GM12891 (cell line): Measurements from ENCODE around the gene IFI16.

Experiments used
- DNase-seq: peaks from one replicate; pipeline ENCODE4 v3.0.0; 2011; ENCODE audit warnings: low spot score; ENCODE audit not compliant: insufficient read length
- FAIRE-seq: peaks from 2 replicates; lab custom pipeline; 2011; peaks lifted over from hg19 to GRCh38; lab: Jason Lieb, UNC
- PAX5 ChIP-seq: IDR thresholded peaks from 2 replicates; pipeline ENCODE4 v1.6.1; 2011; ENCODE audit warnings: low read length, moderate library complexity, mild to moderate bottlenecking; ENCODE audit not compliant: insufficient read depth, severe bottlenecking
- POLR2A ChIP-seq: IDR thresholded peaks from 2 replicates; pipeline ENCODE4 v1.6.1; 2011; ENCODE audit warnings: low read depth, low read length, control low read depth
- POLR2AphosphoS5 ChIP-seq: IDR thresholded peaks from 2 replicates; pipeline ENCODE4 v1.6.1; 2011; ENCODE audit warnings: low read depth, low read length, control low read depth
- POU2F2 ChIP-seq: IDR thresholded peaks from 2 replicates; pipeline ENCODE4 v1.6.1; 2011; ENCODE audit warnings: low read depth, mild to moderate bottlenecking, control low read depth, low read length, moderate library complexity
- SPI1 ChIP-seq: IDR thresholded peaks from 2 replicates; pipeline ENCODE4 v1.6.1; 2011; ENCODE audit warnings: low read depth, low read length, control low read depth
- TAF1 ChIP-seq: IDR thresholded peaks from 2 replicates; pipeline ENCODE4 v1.6.1; 2011; ENCODE audit warnings: low read depth, low read length, control low read depth

Gene IFI16

DNA sequence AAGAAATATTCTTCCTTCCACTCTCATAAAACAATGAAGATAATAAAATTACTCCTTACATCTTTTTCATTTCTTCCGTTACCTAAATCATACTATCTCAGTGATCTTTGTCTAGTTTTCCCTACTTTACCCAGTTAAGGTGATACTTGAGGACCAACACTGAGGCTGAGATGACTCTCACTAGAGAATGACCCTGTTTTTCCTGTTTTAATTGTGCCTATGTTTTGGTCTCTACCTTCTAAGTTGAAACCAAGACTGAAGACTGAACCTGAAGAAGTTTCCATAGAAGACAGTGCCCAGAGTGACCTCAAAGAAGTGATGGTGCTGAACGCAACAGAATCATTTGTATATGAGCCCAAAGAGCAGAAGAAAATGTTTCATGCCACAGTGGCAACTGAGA, 41.7 kb downstream of the IFI16 start:
- DNase-seq (no peak), FAIRE-seq (no peak)
- TF ChIP-seq TAF1 (no peak), POU2F2 (no peak), SPI1 (no peak), POLR2A (no peak), PAX5 (no peak), POLR2AphosphoS5 (no peak)

GRCh38 chr1:159054427-159054826, 44.7 kb downstream of the IFI16 start:
- DNase-seq (no peak), FAIRE-seq (no peak)
- TF ChIP-seq POLR2A (no peak), POU2F2 (no peak), PAX5 (no peak), SPI1 (no peak), TAF1 (no peak), POLR2AphosphoS5 (no peak)

DNA sequence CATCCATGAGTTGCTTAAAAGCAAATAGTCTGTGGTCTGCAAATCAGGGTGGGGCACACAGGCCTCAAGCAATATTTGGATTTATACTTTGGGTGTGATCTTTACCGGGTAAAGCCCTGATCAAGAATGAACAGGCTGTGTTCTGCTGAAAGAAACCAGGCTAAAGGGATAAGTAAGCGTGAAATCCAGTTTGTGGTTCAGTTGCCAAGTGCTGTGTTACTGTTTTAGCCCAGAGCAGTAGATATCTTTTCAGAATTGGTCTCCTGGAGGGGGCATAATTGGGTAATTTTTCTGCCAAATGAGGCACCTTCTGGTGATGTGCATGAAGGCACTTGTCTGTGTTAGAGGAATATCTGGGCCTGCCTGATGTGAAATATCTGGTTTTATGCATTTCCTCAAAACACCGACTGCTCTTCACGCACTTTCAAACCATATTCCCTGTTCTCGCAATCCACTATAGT, 45.5 kb downstream of the IFI16 start:
- DNase-seq (no peak), FAIRE-seq (no peak)
- TF ChIP-seq POU2F2 (no peak), PAX5 (no peak), SPI1 (no peak), POLR2AphosphoS5 (no peak), TAF1 (no peak), POLR2A (no peak)

GRCh38 chr1:159056069-159056698, 46.5 kb downstream of the IFI16 start:
- TF ChIP-seq POU2F2 (no peak), POLR2A (no peak; the same call in 1 of the 2 replicates), SPI1 (no peak), POLR2AphosphoS5 (no peak), PAX5 (no peak), TAF1 (no peak)
- DNase-seq (no peak), FAIRE-seq (no peak)

DNA sequence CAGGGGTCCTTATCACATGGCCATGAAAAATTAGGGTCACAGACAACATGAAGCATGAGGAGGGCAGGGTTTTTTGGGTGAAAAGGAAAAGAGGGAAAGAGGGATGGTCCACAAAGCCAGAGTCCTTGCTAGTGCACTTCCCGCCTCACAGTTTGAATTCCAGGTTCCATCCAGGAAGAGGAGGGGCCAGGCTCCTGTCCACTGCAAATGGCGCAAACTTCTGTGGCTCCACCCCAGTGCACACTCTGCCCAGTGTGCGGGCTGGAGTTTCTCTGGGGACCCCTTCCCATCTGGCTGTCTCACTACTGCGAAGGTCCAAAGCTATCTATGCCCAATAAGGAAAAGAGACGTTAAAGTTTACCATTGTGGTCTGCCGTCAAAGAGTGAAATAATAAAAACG, 49.0 kb downstream of the IFI16 start:
- DNase-seq = no peak
- no peak for TF ChIP-seq POU2F2
- no peak for TF ChIP-seq SPI1
- no peak for TF ChIP-seq TAF1
- no peak for TF ChIP-seq POLR2AphosphoS5
- TF ChIP-seq PAX5 = no peak
- no peak for TF ChIP-seq POLR2A
- FAIRE-seq = no peak

GRCh38 chr1:159065106-159065505, 55.4 kb downstream of the IFI16 start:
- no peak for DNase-seq
- no peak for FAIRE-seq
- TF ChIP-seq POLR2AphosphoS5 (no peak), SPI1 (no peak), TAF1 (no peak), POU2F2 (no peak), POLR2A (no peak), PAX5 (no peak)

GRCh38 chr1:159066108-159066507, 56.4 kb downstream of the IFI16 start:
- no peak for DNase-seq
- FAIRE-seq = no peak
- no peak for TF ChIP-seq TAF1
- TF ChIP-seq POLR2AphosphoS5 = no peak
- TF ChIP-seq POLR2A = no peak
- TF ChIP-seq SPI1 = no peak
- TF ChIP-seq POU2F2 = no peak
- TF ChIP-seq PAX5 = no peak

DNA sequence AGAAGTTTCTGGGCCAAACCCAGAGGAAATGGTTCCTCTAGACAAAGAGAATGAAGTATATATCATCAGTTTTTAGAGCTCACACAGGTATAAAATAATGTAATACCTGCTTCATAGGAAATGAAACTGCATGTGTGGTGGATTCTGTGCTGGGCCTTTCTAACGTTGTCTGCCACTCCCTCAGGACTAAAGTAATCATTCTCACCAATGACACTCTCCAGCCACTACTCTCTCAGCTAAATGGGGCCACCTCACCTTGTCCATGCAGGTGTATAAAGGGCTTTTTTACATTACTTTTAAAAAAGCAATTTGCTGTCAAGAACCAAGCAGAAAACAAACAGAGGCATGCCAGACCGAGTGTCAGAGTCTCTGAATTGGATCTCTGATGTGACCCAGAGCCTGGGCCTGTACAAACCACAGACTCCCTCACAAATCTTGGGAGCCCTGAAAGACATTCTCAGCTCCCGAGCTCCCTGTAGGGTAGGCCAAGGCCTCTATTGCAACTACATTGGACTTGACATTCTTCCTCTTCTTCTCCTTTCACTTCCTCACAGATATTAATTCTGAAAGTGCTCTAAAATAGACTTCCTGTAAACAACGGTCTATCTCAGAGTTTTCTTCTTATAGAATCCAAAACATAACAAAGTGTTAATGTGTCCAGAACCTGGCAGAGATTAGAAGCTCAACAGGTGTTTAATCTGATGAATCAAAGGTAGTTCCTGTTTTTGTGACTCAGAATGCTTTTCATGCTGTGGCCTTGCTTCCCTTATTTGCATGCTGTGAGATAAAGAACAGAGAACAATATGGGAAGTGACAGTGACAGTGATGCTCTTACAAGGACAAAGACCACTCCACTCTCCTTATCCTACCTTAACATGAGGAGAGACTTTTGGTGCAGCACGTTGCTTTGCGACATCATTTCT, 58.3 kb downstream of the IFI16 start:
- no peak for TF ChIP-seq TAF1
- 0 out of 2 replicates have a peak, but pooled peaks have one; percentile 27 for TF ChIP-seq POLR2A
- no peak for TF ChIP-seq PAX5
- TF ChIP-seq SPI1 = peak; percentile 94
- TF ChIP-seq POLR2AphosphoS5 = no peak
- peak; percentile 88 for TF ChIP-seq POU2F2
- FAIRE-seq (peak; percentile 95), DNase-seq (no peak)

GRCh38 chr1:159068886-159069285, 59.2 kb downstream of the IFI16 start:
- no peak for TF ChIP-seq TAF1
- TF ChIP-seq POLR2AphosphoS5 = no peak
- TF ChIP-seq POU2F2 = no peak
- TF ChIP-seq PAX5 = no peak
- TF ChIP-seq SPI1 = no peak
- no peak for TF ChIP-seq POLR2A
- FAIRE-seq = no peak
- DNase-seq = no peak
